PC-3 (cell line): ENCODE data around the gene SYCP2L.
"Not testable (repeated sequence)": the region's sequence is repeated elsewhere in the genome, so short reads cannot be mapped to it uniquely, and the experiment has no call there.

Experiments
- CTCF ChIP-seq: fragments of 300-600 bp; sonication (generic); conservative IDR thresholded peaks from 2 replicates; pipeline ENCODE4 v1.5.1; 2017; ENCODE audit warnings: antibody characterized with exemption, low read depth, mild to moderate bottlenecking, low read length
- EZH2 ChIP-seq: fragments of 300-600 bp; sonication (generic); IDR thresholded peaks from one replicate; pipeline ENCODE4 v1.6.1; 2017; ENCODE audit warnings: antibody characterized with exemption, mild to moderate bottlenecking, low read length; ENCODE audit not compliant: unreplicated experiment
- EZH2phosphoT487 ChIP-seq: fragments of 300-600 bp; sonication (generic); IDR thresholded peaks from 2 replicates; pipeline ENCODE4 v1.6.1; 2018; ENCODE audit warnings: mild to moderate bottlenecking, antibody characterized with exemption, low read length, borderline replicate concordance

GRCh38 chr6:10863031-10863430 is 23.8 kb upstream of the SYCP2L start:
- TF ChIP-seq CTCF, EZH2phosphoT487, EZH2: not testable (repeated sequence)
